Measurements from ENCODE around the gene LPP. TPM values are rescaled to one million over a fixed set of nuclear protein-coding genes. Genes with fewer than 3 reads are reported as not detected.

The LPP gene
- total RNA-seq, 5 donors from 2014 or later (not counting 1 experiment from before 2014, with no cell fraction given): 23.8 to 82.6 (median 39.3) TPM

DNA sequence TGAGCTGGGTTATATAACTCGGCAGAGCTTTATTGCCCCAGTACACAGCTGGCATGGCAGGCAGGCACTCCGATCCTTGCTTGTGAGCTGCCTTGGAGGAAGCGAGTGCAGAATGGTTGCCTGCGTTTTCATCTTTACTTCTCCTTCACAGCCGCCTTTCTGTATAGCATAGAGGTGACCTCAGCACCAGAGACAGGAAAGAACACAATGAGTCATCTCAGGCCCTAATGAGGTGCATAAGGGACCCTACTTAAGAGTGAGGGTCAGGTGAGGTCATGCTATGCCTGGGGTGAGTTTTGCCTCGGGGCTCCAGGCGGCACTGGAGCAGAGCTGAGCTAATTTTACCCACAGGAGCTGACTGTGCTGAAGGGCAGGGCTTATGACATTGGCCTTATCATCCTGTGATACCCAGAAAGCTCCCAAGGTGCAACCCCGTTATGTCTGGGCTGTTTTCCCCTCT lies 43.5 kb downstream of the LPP start:
- Mint-ChIP-seq H3K27ac (no peak overlapping the region), H3K36me3 (peaks cover 44% of the 10 kb centered on the region), H3K4me1 (peaks cover 13 to 37% (median 33%) of the 10 kb centered on the region in 3 donors), H3K4me3 (no peak overlapping the region), H3K27me3 (no peaks in the 10 kb centered on the region), H3K9me3 (no peaks in the 10 kb centered on the region)
- 93% methylated on average over 2 of the region's 8 CpGs for WGBS (ENCODE audit: insufficient coverage)
- DNase-seq (no peak), ATAC-seq (replicated peaks in 1 of 4) (no peak)
- Histone ChIP-seq H3K4me1 (ENCODE audit: control insufficient read depth in 1 of 2, extremely low read depth in 1 of 2, insufficient read depth in 2 of 2, low read length in 2 of 2) (no peaks in the 10 kb centered on the region), H3K27me3 (replicated peaks in 1 of 2; ENCODE audit: control insufficient read depth in 2 of 2, extremely low read depth in 1 of 2, insufficient read depth in 2 of 2, low read length in 1 of 2) (no peaks in the 10 kb centered on the region), H3K4me3 (ENCODE audit: control insufficient read depth in 1 of 2, extremely low read depth in 1 of 2, low read length in 1 of 2) (no peak overlapping the region), H3K9me3 (no peaks in the 10 kb centered on the region), H3K36me3 (ENCODE audit: control insufficient read depth in 2 of 2, extremely low read depth in 1 of 2, insufficient read depth in 1 of 2, low read length in 1 of 2) (peaks cover 0 to 3% of the 10 kb centered on the region in 2 donors), H3K27ac (ENCODE audit: low read length) (no peak overlapping the region)
- POLR2A ChIA-PET: no interaction called here
- CTCF ChIA-PET: interaction anchor here in 1 of 2 donors (0.6 kb wide), 1 partner anchor 451 kb away, joined by 3 read pairs; no protein-coding TSS in a partner anchor

DNA sequence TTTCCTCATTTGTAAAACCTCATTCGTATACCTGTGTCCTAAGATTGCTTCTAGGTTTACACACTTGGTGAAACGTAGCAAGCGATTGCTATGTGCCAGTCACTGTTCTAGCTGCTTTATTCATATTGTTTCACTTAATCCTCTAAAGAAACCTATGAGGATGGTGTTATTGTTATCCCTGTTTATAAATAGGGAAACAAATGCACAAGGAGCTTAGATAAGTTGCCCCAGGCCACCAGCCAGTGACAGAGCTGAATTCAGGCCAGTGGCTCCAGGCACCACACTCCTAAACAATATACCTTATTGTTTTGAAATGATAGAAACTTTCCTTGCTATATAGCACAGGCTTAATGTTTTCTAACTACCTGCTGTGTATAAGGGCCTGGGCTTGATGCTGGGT lies 44.0 kb downstream of the LPP start:
- H3K27me3 Mint-ChIP-seq: no peaks in the 10 kb centered on the region
- H3K4me3 ChIP-seq (ENCODE audit: control insufficient read depth in 1 of 2, extremely low read depth in 1 of 2, low read length in 1 of 2): no peak overlapping the region
- H3K27me3 ChIP-seq (replicated peaks in 1 of 2; ENCODE audit: control insufficient read depth in 2 of 2, extremely low read depth in 1 of 2, insufficient read depth in 2 of 2, low read length in 1 of 2): no peaks in the 10 kb centered on the region
- WGBS (ENCODE audit: insufficient coverage): no CpG with 5 or more reads among the region's 3 CpGs
- ChIA-PET CTCF (no interaction called here), POLR2A (no interaction called here)
- H3K4me1 Mint-ChIP-seq: peaks cover 16 to 42% (median 32%) of the 10 kb centered on the region in 3 donors
- H3K4me1 ChIP-seq (ENCODE audit: control insufficient read depth in 1 of 2, extremely low read depth in 1 of 2, insufficient read depth in 2 of 2, low read length in 2 of 2): no peaks in the 10 kb centered on the region
- DNase-seq (no peak), ATAC-seq (replicated peaks in 1 of 4) (no peak)
- H3K9me3 Mint-ChIP-seq: no peaks in the 10 kb centered on the region
- H3K27ac ChIP-seq (ENCODE audit: low read length): no peak overlapping the region
- peaks cover 42% of the 10 kb centered on the region for H3K36me3 Mint-ChIP-seq
- H3K36me3 ChIP-seq (ENCODE audit: control insufficient read depth in 2 of 2, extremely low read depth in 1 of 2, insufficient read depth in 1 of 2, low read length in 1 of 2): peaks cover 0 to under 1% of the 10 kb centered on the region in 2 donors
- no peaks in the 10 kb centered on the region for H3K9me3 ChIP-seq
- no peak overlapping the region for H3K4me3 Mint-ChIP-seq
- H3K27ac Mint-ChIP-seq: no peak overlapping the region

- H3K4me3 Mint-ChIP-seq: no peak overlapping the region
- ChIA-PET CTCF (interaction anchor here in 1 of 2 donors (0.6 kb wide), 1 partner anchor 173 kb away, joined by 3 read pairs; no protein-coding TSS in a partner anchor), POLR2A (no interaction called here)
- H3K4me1 ChIP-seq (ENCODE audit: control insufficient read depth in 1 of 2, extremely low read depth in 1 of 2, insufficient read depth in 2 of 2, low read length in 2 of 2): no peaks in the 10 kb centered on the region
- H3K27me3 Mint-ChIP-seq: no peaks in the 10 kb centered on the region
- no peak overlapping the region for H3K27ac Mint-ChIP-seq
- no peaks in the 10 kb centered on the region for H3K9me3 ChIP-seq
- H3K36me3 ChIP-seq (ENCODE audit: control insufficient read depth in 2 of 2, extremely low read depth in 1 of 2, insufficient read depth in 1 of 2, low read length in 1 of 2): no peaks in the 10 kb centered on the region
- H3K36me3 Mint-ChIP-seq: peaks cover 34% of the 10 kb centered on the region
- 97% methylated on average over 6 of the region's 9 CpGs for WGBS (ENCODE audit: insufficient coverage)
- no peak overlapping the region for H3K4me3 ChIP-seq (ENCODE audit: control insufficient read depth in 1 of 2, extremely low read depth in 1 of 2, low read length in 1 of 2)
- no peaks in the 10 kb centered on the region for H3K9me3 Mint-ChIP-seq
- DNase-seq (no peak), ATAC-seq (replicated peaks in 1 of 4) (no peak)
- H3K4me1 Mint-ChIP-seq: peaks cover 16 to 43% (median 31%) of the 10 kb centered on the region in 3 donors
- no peak overlapping the region for H3K27ac ChIP-seq (ENCODE audit: low read length)
- H3K27me3 ChIP-seq (replicated peaks in 1 of 2; ENCODE audit: control insufficient read depth in 2 of 2, extremely low read depth in 1 of 2, insufficient read depth in 2 of 2, low read length in 1 of 2): no peaks in the 10 kb centered on the region
These were observed 44.9 kb downstream of the LPP start for GRCh38 chr3:188198760-188199327.

GRCh38 chr3:188199386-188199785 lies 45.4 kb downstream of the LPP start:
- H3K9me3 ChIP-seq: no peaks in the 10 kb centered on the region
- H3K36me3 ChIP-seq (ENCODE audit: control insufficient read depth in 2 of 2, extremely low read depth in 1 of 2, insufficient read depth in 1 of 2, low read length in 1 of 2): no peaks in the 10 kb centered on the region
- H3K27me3 ChIP-seq (replicated peaks in 1 of 2; ENCODE audit: control insufficient read depth in 2 of 2, extremely low read depth in 1 of 2, insufficient read depth in 2 of 2, low read length in 1 of 2): no peaks in the 10 kb centered on the region
- no peak for DNase-seq
- no peaks in the 10 kb centered on the region for H3K9me3 Mint-ChIP-seq
- no peak overlapping the region for H3K27ac Mint-ChIP-seq
- no peak overlapping the region for H3K27ac ChIP-seq (ENCODE audit: low read length)
- no peaks in the 10 kb centered on the region for H3K4me1 ChIP-seq (ENCODE audit: control insufficient read depth in 1 of 2, extremely low read depth in 1 of 2, insufficient read depth in 2 of 2, low read length in 2 of 2)
- POLR2A ChIA-PET: no interaction called here
- peaks cover 28% of the 10 kb centered on the region for H3K36me3 Mint-ChIP-seq
- peaks cover 16 to 49% (median 35%) of the 10 kb centered on the region in 3 donors for H3K4me1 Mint-ChIP-seq
- H3K27me3 Mint-ChIP-seq: no peaks in the 10 kb centered on the region
- 92% methylated on average over 6 of the region's 8 CpGs for WGBS (ENCODE audit: insufficient coverage)
- CTCF ChIA-PET: interaction anchor here (0.7 kb wide), 3 partner anchors 192 to 748 kb away, joined by 3 to 4 read pairs (median 4); no protein-coding TSS in a partner anchor
- no peak overlapping the region for H3K4me3 Mint-ChIP-seq
- no peak overlapping the region for H3K4me3 ChIP-seq (ENCODE audit: control insufficient read depth in 1 of 2, extremely low read depth in 1 of 2, low read length in 1 of 2)
- ATAC-seq (replicated peaks in 1 of 4): no peak

GRCh38 chr3:188200481-188200880 lies 46.5 kb downstream of the LPP start:
- ATAC-seq (replicated peaks in 1 of 4): no peak
- H3K36me3 Mint-ChIP-seq: peaks cover 30% of the 10 kb centered on the region
- no peaks in the 10 kb centered on the region for H3K36me3 ChIP-seq (ENCODE audit: control insufficient read depth in 2 of 2, extremely low read depth in 1 of 2, insufficient read depth in 1 of 2, low read length in 1 of 2)
- ChIA-PET CTCF (no interaction called here), POLR2A (no interaction called here)
- WGBS (ENCODE audit: insufficient coverage): no CpG with 5 or more reads among the region's 2 CpGs
- no peaks in the 10 kb centered on the region for H3K9me3 ChIP-seq
- peaks cover 16 to 49% (median 36%) of the 10 kb centered on the region in 3 donors for H3K4me1 Mint-ChIP-seq
- no peak for DNase-seq
- H3K27ac Mint-ChIP-seq: no peak overlapping the region
- H3K4me3 Mint-ChIP-seq: no peak overlapping the region
- H3K27ac ChIP-seq (ENCODE audit: low read length): no peak overlapping the region
- H3K9me3 Mint-ChIP-seq: no peaks in the 10 kb centered on the region
- H3K27me3 Mint-ChIP-seq: no peaks in the 10 kb centered on the region
- H3K27me3 ChIP-seq (replicated peaks in 1 of 2; ENCODE audit: control insufficient read depth in 2 of 2, extremely low read depth in 1 of 2, insufficient read depth in 2 of 2, low read length in 1 of 2): no peaks in the 10 kb centered on the region
- H3K4me3 ChIP-seq (ENCODE audit: control insufficient read depth in 1 of 2, extremely low read depth in 1 of 2, low read length in 1 of 2): no peak overlapping the region
- no peaks in the 10 kb centered on the region for H3K4me1 ChIP-seq (ENCODE audit: control insufficient read depth in 1 of 2, extremely low read depth in 1 of 2, insufficient read depth in 2 of 2, low read length in 2 of 2)

DNA sequence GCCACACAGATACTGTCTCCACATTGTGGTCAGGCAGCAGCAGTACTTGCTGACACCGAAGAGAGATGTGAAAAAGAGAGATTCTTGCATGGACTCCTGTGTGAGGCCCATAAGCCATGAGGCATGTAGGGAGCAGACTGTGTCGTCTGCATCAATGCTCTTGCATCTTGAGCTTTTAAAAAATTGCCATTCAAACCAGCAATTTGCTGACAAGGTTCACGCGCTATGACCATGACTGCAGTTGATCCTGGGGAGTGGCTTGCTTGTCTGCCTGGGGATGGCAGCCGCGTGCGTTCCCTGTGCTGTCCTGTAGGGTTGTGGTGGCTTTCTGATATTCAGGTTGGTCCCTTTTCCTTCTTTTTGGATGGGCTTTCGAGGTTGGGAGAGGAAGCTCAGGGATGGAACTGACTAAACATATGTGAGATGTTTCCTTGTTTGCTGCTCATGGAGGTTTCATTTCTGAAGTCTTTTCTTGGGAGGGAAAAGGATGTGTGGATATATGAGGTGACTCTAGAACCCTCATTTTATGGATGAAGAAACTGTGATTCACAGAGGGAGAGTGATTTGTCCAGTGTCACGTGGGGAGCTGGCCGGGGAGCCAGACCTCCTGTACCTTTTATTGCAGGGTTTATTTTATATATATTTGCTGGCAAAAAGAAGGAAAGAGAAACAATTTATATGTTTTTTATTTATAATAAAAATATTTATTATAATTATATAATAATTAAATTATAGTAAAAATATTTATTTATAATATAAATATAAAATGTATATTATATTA lies 48.6 kb downstream of the LPP start:
- H3K27ac ChIP-seq (ENCODE audit: low read length): no peak overlapping the region
- no peaks in the 10 kb centered on the region for H3K27me3 ChIP-seq (replicated peaks in 1 of 2; ENCODE audit: control insufficient read depth in 2 of 2, extremely low read depth in 1 of 2, insufficient read depth in 2 of 2, low read length in 1 of 2)
- H3K4me3 Mint-ChIP-seq: no peak overlapping the region
- DNase-seq: no peak
- peaks cover 8 to 31% (median 24%) of the 10 kb centered on the region in 3 donors for H3K4me1 Mint-ChIP-seq
- H3K36me3 Mint-ChIP-seq: peaks cover 30% of the 10 kb centered on the region
- WGBS (ENCODE audit: insufficient coverage): 94% methylated on average over 7 of the region's 10 CpGs
- no peak for ATAC-seq (replicated peaks in 1 of 4)
- H3K9me3 ChIP-seq: no peaks in the 10 kb centered on the region
- H3K9me3 Mint-ChIP-seq: no peaks in the 10 kb centered on the region
- H3K4me1 ChIP-seq (ENCODE audit: control insufficient read depth in 1 of 2, extremely low read depth in 1 of 2, insufficient read depth in 2 of 2, low read length in 2 of 2): no peaks in the 10 kb centered on the region
- no peak overlapping the region for H3K27ac Mint-ChIP-seq
- H3K27me3 Mint-ChIP-seq: no peaks in the 10 kb centered on the region
- H3K4me3 ChIP-seq (ENCODE audit: control insufficient read depth in 1 of 2, extremely low read depth in 1 of 2, low read length in 1 of 2): no peak overlapping the region
- H3K36me3 ChIP-seq (ENCODE audit: control insufficient read depth in 2 of 2, extremely low read depth in 1 of 2, insufficient read depth in 1 of 2, low read length in 1 of 2): no peaks in the 10 kb centered on the region
- POLR2A ChIA-PET: no interaction called here
- CTCF ChIA-PET: no interaction called here

Measured in T-cell (primary cell).